GM18909 (cell line): ENCODE measurements around the gene GALNT16.

ENCODE experiments used
- ATAC-seq: cut with Tn5 transposase; IDR thresholded peaks from one replicate; pipeline ENCODE4 v1.9.1; 2021; ENCODE audit warnings: mild to moderate bottlenecking; ENCODE audit not compliant: unreplicated experiment, poor library complexity

Gene GALNT16

GRCh38 chr14:69332782-69333395 lies 72.9 kb downstream of the GALNT16 start:
- no peak for ATAC-seq

GRCh38 chr14:69333791-69334337 lies 73.9 kb downstream of the GALNT16 start:
- no peak for ATAC-seq

- ATAC-seq = no peak
Measured at GRCh38 chr14:69334576-69334975, 74.6 kb downstream of the GALNT16 start.

GRCh38 chr14:69335371-69335771 lies 75.4 kb downstream of the GALNT16 start:
- ATAC-seq = no peak

GRCh38 chr14:69337984-69338383 lies 78.0 kb downstream of the GALNT16 start:
- ATAC-seq = no peak

- ATAC-seq = no peak
Measured at GRCh38 chr14:69339426-69339825, 79.5 kb downstream of the GALNT16 start.

- ATAC-seq = no peak
Measured at GRCh38 chr14:69342928-69343525, 83.1 kb downstream of the GALNT16 start.

- ATAC-seq = no peak
Measured at GRCh38 chr14:69344171-69344570, 84.2 kb downstream of the GALNT16 start.

GRCh38 chr14:69345402-69345801 lies 85.4 kb downstream of the GALNT16 start:
- ATAC-seq = no peak

- ATAC-seq = no peak
Measured at GRCh38 chr14:69346710-69347109, 86.8 kb downstream of the GALNT16 start.

GRCh38 chr14:69349091-69349777 lies 89.3 kb downstream of the GALNT16 start:
- no peak for ATAC-seq

GRCh38 chr14:69350892-69351291 lies 90.9 kb downstream of the GALNT16 start:
- ATAC-seq = no peak

GRCh38 chr14:69351385-69351784 lies 91.4 kb downstream of the GALNT16 start:
- no peak for ATAC-seq

GRCh38 chr14:69351911-69352310 lies 92.0 kb downstream of the GALNT16 start:
- ATAC-seq = no peak

- ATAC-seq = no peak
Measured at GRCh38 chr14:69353168-69353567, 93.2 kb downstream of the GALNT16 start.

GRCh38 chr14:69354383-69355153 lies 94.6 kb downstream of the GALNT16 start:
- peak; percentile 93 for ATAC-seq

- ATAC-seq = no peak
Measured at GRCh38 chr14:69355154-69355597, 95.2 kb downstream of the GALNT16 start.

- ATAC-seq = no peak
Measured at GRCh38 chr14:69355607-69356281, 95.8 kb downstream of the GALNT16 start.

GRCh38 chr14:69356903-69357543 lies 97.1 kb downstream of the GALNT16 start:
- ATAC-seq = no peak
